ENCODE results near the gene SPPL2C.

DNA sequence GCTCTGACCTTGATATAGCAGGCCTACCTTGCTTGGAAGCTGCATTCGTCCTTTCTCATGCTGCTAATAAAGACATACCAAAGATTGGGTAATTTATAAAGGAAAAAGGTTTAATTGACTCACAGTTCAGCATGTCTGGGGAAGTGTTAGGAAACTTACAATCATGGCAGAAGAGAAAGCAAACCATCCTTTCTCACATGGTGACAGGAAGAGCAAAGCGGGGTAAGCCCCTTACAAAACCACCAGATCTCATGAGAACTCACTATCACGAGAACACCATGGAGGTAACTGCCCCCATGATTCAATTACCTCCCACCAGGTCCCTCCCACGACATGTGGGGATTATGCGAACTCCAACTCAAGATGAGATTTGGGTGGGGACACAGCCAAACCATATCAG is 43.7 kb downstream of the SPPL2C start:
- TF ChIP-seq EZH2 (IDR thresholded peaks at IDR 0.05; ENCODE audit: borderline replicate concordance, low read length): no peak
- TF ChIP-seq, protein P1, sequence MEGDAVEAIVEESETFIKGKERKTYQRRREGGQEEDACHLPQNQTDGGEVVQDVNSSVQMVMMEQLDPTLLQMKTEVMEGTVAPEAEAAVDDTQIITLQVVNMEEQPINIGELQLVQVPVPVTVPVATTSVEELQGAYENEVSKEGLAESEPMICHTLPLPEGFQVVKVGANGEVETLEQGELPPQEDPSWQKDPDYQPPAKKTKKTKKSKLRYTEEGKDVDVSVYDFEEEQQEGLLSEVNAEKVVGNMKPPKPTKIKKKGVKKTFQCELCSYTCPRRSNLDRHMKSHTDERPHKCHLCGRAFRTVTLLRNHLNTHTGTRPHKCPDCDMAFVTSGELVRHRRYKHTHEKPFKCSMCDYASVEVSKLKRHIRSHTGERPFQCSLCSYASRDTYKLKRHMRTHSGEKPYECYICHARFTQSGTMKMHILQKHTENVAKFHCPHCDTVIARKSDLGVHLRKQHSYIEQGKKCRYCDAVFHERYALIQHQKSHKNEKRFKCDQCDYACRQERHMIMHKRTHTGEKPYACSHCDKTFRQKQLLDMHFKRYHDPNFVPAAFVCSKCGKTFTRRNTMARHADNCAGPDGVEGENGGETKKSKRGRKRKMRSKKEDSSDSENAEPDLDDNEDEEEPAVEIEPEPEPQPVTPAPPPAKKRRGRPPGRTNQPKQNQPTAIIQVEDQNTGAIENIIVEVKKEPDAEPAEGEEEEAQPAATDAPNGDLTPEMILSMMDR (conservative IDR thresholded peaks at IDR 0.05 in 1 of 2, IDR thresholded peaks at IDR 0.05 in 1 of 2; ENCODE audit: extremely low read depth in 1 of 2, insufficient read depth in 1 of 2, low read depth in 1 of 2, low read length in 2 of 2): no peak
